K562 (cell line): ENCODE results near the gene DAPK1. TPM values are rescaled to one million over a fixed set of nuclear protein-coding genes. Genes with fewer than 3 reads are reported as not detected.

Experiments used
- ARID1B ChIP-seq: fragments of 450-650 bp; IDR thresholded peaks from 2 replicates; pipeline ENCODE4 v1.6.1; 2016; ENCODE audit warnings: antibody characterized with exemption, mild to moderate bottlenecking, inconsistent platforms
- ASH1L ChIP-seq: fragments of 450-650 bp; IDR thresholded peaks from 2 replicates; pipeline ENCODE4 v1.6.1; 2018; ENCODE audit warnings: borderline replicate concordance, mild to moderate bottlenecking, low read depth; ENCODE audit not compliant: partially characterized antibody
- DPF2 ChIP-seq: fragments of 450-650 bp; IDR thresholded peaks from 2 replicates; pipeline ENCODE4 v1.6.1; 2016
- GTF2F1 ChIP-seq: IDR thresholded peaks from 2 replicates; pipeline ENCODE4 v1.6.1; 2011; ENCODE audit warnings: low read depth, low read length, improper control_type of control experiment
- HNRNPL ChIP-seq: fragments of 200-400 bp; formaldehyde crosslinking; IDR thresholded peaks from 2 replicates; pipeline ENCODE4 v1.6.1; 2017; ENCODE audit warnings: low read depth, mild to moderate bottlenecking, low read length
- MAX ChIP-seq: sonication (generic); formaldehyde crosslinking; IDR thresholded peaks from 2 replicates; pipeline ENCODE4 v1.9.0; 2022; ENCODE audit warnings: mild to moderate bottlenecking, missing genetic modification reagents
- NFIX ChIP-seq: fragments of 250-450 bp; sonication (Bioruptor Pico); IDR thresholded peaks from 2 replicates; pipeline ENCODE4 v1.4.0; 2020; ENCODE audit warnings: low read depth, mild to moderate bottlenecking, moderate library complexity
- NR1H2 ChIP-seq: sonication (generic); formaldehyde crosslinking; IDR thresholded peaks from 2 replicates; pipeline ENCODE4 v1.4.0; 2020; ENCODE audit warnings: mild to moderate bottlenecking, missing genetic modification reagents
- NR3C1 ChIP-seq: sonication (generic); formaldehyde crosslinking; IDR thresholded peaks from 2 replicates; pipeline ENCODE4 v1.8.1; 2022; ENCODE audit warnings: missing genetic modification reagents
- POLR2AphosphoS5 ChIP-seq: IDR thresholded peaks from 2 replicates; pipeline ENCODE4 v1.6.1; 2011; ENCODE audit warnings: mild to moderate bottlenecking, low read depth, low read length, moderate library complexity; ENCODE audit not compliant: control insufficient read depth, insufficient read depth
- RNF2 ChIP-seq: sonication (generic); IDR thresholded peaks from 2 replicates; pipeline ENCODE4 v1.6.1; 2016
- SMAD1 ChIP-seq: fragments of 150-350 bp; IDR thresholded peaks from 2 replicates; pipeline ENCODE4 v1.6.1; 2014; ENCODE audit warnings: low read length, low read depth; ENCODE audit not compliant: partially characterized antibody
- SP1 ChIP-seq: sonication (generic); formaldehyde crosslinking; IDR thresholded peaks from 2 replicates; pipeline ENCODE4 v1.8.1; 2022; ENCODE audit warnings: mild to moderate bottlenecking, missing genetic modification reagents
- SRSF9 ChIP-seq: fragments of 200-400 bp; formaldehyde crosslinking; IDR thresholded peaks from 2 replicates; pipeline ENCODE4 v1.6.1; 2017; ENCODE audit warnings: low read depth, low read length, borderline replicate concordance
- TAL1 ChIP-seq: fragments of 450-650 bp; IDR thresholded peaks from 2 replicates; pipeline ENCODE4 v1.6.1; 2016; ENCODE audit warnings: mild to moderate bottlenecking
- THAP7 ChIP-seq: fragments of 250-450 bp; sonication (Bioruptor Pico); IDR thresholded peaks from 2 replicates; pipeline ENCODE4 v1.5.0; 2021
- ZBTB7A ChIP-seq: IDR thresholded peaks from 2 replicates; pipeline ENCODE4 v1.6.1; 2011; ENCODE audit warnings: low read depth, mild to moderate bottlenecking, low read length, moderate library complexity, borderline replicate concordance; ENCODE audit not compliant: control insufficient read depth
- ZC3H11A ChIP-seq: IDR thresholded peaks from 2 replicates; pipeline ENCODE4 v1.6.1; 2012; ENCODE audit warnings: low read depth, low read length, improper control_type of control experiment
- ZNF146 ChIP-seq: IDR thresholded peaks from one replicate; pipeline ENCODE4 v1.6.1; 2018; ENCODE audit warnings: missing compliant biosample characterization; ENCODE audit not compliant: unreplicated experiment
- ZNF407 ChIP-seq: fragments of 450-650 bp; IDR thresholded peaks from 2 replicates; pipeline ENCODE4 v1.6.1; 2016; ENCODE audit warnings: low read depth
- ZNF586 ChIP-seq: fragments of 450-650 bp; formaldehyde crosslinking; conservative IDR thresholded peaks from 2 replicates; pipeline ENCODE4 v1.4.0; 2020; ENCODE audit warnings: mild to moderate bottlenecking, moderate library complexity
- polyA plus RNA-seq, 8 experiments: library from polyadenylated mRNA; depleted of rRNA in 4 of 8; stranded (reverse) in 5 of 8; unstranded in 3 of 8; fragments of >200 nt; fragmentation: Nextera tagmentation in 2 of 8; fragmentation: Illumina TruSeq in 1 of 8; extraction: Ambion mirVana in 2 of 8; extraction: Trizol in 1 of 8; gene quantifications; 2 replicates each; pipeline versions ENCODE4 v1.2.1 to v1.2.3, GENCODE V29; 2011 to 2014; ENCODE audit warnings: inconsistent platforms in 1 of 8, missing spikeins in 1 of 8
- total RNA-seq, 7 experiments: library from RNA; depleted of rRNA in 6 of 7; stranded (reverse); fragments of >200 nt in 6 of 7; fragmentation: Illumina TruSeq in 2 of 7; extraction: Trizol in 2 of 7; gene quantifications; 2 replicates each; pipeline versions ENCODE4 v1.2.1 to v1.2.3, GENCODE V29; 2011 to 2021; ENCODE audit warnings: low replicate concordance in 1 of 7

Gene DAPK1
- total and polyA plus RNA-seq, 9 of the 15 experiments (the other 6 are each of a cell fraction or from before 2014, with no cell fraction given) = 1.7 to 26.4 (median 15.8) TPM

DNA sequence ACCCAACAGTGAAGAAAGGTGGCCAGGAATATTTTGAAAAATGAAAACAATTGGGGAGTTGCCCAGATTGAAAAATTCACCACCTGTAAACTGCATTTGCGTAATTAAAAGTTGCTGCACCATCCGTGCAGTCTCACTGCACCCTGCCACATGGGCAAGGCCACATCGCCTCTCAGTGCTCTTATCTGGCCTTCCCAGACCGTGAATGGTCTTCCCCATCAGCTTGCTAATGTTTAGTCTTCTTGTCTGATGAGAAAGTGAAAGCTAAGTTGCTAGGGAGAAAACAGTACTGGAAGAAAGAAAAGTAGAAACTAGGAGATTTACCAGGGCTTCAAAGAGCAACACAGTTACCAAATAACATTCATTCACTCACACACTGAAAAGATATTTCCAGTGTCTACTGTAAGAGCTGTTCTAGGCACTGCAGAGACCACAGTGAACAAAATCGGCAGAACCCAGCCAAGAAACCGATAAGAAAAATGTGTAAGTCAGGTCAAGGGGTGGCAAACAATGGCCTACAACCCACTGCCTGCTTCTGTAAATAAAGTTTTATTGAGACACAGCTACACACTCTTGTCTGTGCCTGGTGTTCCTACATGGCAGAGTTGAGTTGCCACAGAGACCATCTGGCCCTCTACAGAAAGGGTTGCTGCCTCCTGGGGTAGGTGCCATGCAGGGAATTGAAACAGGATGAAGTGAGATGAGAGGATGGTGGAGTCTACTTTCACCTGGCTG lies 177.1 kb downstream of the DAPK1 start (continued):
- TF ChIP-seq THAP7 (no peak), RNF2 (0 out of 2 replicates have a peak, but pooled peaks have one; percentile 45), ZNF586 (CRISPR knock-in tag) (no peak), GTF2F1 (no peak), SMAD1 (no peak), NR1H2 (no peak), ZNF407 (no peak), POLR2AphosphoS5 (peak; percentile 67; the same call in 1 of the 2 replicates), ZBTB7A (no peak), ZC3H11A (no peak), HNRNPL (no peak), NR3C1 (no peak), SP1 (no peak), ARID1B (peak; percentile 93), MAX (CRISPR knock-in tag) (peak; percentile 53), DPF2 (peak; percentile 91), TAL1 (peak; percentile 87), SRSF9 (no peak), ASH1L (no peak), ZNF146 (CRISPR knock-in tag) (no peak), NFIX (no peak)
